IMR-90 (cell line): ENCODE results near the gene ACTRT2. TPM values are rescaled to one million over a fixed set of nuclear protein-coding genes. Genes with fewer than 3 reads are reported as not detected.

Source experiments
- ATAC-seq: fragments of 200-7000 bp; cut with Tn5 transposase; 2 replicates; pipeline ENCODE4 v1.9.1; 2020; ENCODE audit warnings: low read depth, mild to moderate bottlenecking, moderate library complexity
- BruUV-seq: library from RNA; stranded (reverse); fragments of 400-500 nt; replicated peaks from 2 replicates; lab custom pipeline; 2021; lab: Mats Ljungman, UMichigan
- CTCF ChIA-PET: fragments of 300-600 bp; formaldehyde crosslinking; extraction: SDS; loops from one replicate; lab custom pipeline; 2021; ENCODE audit warnings: antibody characterized with exemption; lab: Yijun Ruan, JAX
- POLR2A ChIA-PET: fragments of 300-600 bp; sonication (Branson Sonifier 250); formaldehyde crosslinking; loops from one replicate; lab custom pipeline; 2022; ENCODE audit warnings: antibody characterized with exemption; ENCODE audit not compliant: unreplicated experiment; lab: Charles Lee
- DNase-seq: peaks from one replicate; pipeline ENCODE4 v3.0.0; 2013
- H2AFZ ChIP-seq: replicated peaks from 2 replicates; pipeline ENCODE3; 2013; ENCODE audit warnings: low read length, mild to moderate bottlenecking; ENCODE audit not compliant: poor library complexity
- H2AK5ac ChIP-seq: 2 replicates; pipeline ENCODE4 v1.6.1; 2013; ENCODE audit warnings: low read depth, low read length, inconsistent platforms
- H2AK9ac ChIP-seq: replicated peaks from 2 replicates; pipeline ENCODE3; 2013; ENCODE audit warnings: mild to moderate bottlenecking, low read depth, low read length, moderate library complexity; ENCODE audit not compliant: poor library complexity
- H2BK120ac ChIP-seq: 2 replicates; pipeline ENCODE4 v1.6.1; 2013; ENCODE audit warnings: low read depth, low read length, inconsistent platforms
- H2BK15ac ChIP-seq: 3 replicates; pipeline ENCODE4 v1.6.1; 2013; ENCODE audit warnings: low read depth, low read length, inconsistent platforms
- H2BK20ac ChIP-seq: 2 replicates; pipeline ENCODE4 v1.6.1; 2013; ENCODE audit warnings: low read depth, mild to moderate bottlenecking, inconsistent platforms, low read length, moderate library complexity
- H2BK5ac ChIP-seq: 2 replicates; pipeline ENCODE4 v1.6.1; 2013; ENCODE audit warnings: mild to moderate bottlenecking, low read depth, low read length, inconsistent platforms; ENCODE audit not compliant: poor library complexity, severe bottlenecking
- H3K14ac ChIP-seq: replicated peaks from 2 replicates; pipeline ENCODE4 v1.6.1; 2013; ENCODE audit warnings: low read depth, low read length, inconsistent platforms
- H3K18ac ChIP-seq: 2 replicates; pipeline ENCODE4 v1.6.1; 2013; ENCODE audit warnings: low read depth, low read length, control low read depth
- H3K23ac ChIP-seq: 2 replicates; pipeline ENCODE4 v1.6.1; 2013; ENCODE audit warnings: low read depth, low read length, inconsistent platforms
- H3K27ac ChIP-seq: 2 replicates; pipeline ENCODE4 v1.5.1; 2013; ENCODE audit warnings: mild to moderate bottlenecking, control low read depth, low read length; ENCODE audit not compliant: insufficient read depth
- H3K27me3 ChIP-seq: 2 replicates; pipeline ENCODE4 v1.6.1; 2013; ENCODE audit warnings: low read length; ENCODE audit not compliant: control insufficient read depth, insufficient read depth
- H3K36me3 ChIP-seq: 2 replicates; pipeline ENCODE4 v1.6.1; 2013; ENCODE audit warnings: low read length, mixed read lengths; ENCODE audit not compliant: control insufficient read depth, insufficient read depth
- H3K4ac ChIP-seq: 2 replicates; pipeline ENCODE4 v1.6.1; 2013; ENCODE audit warnings: low read depth, low read length, inconsistent platforms
- H3K4me1 ChIP-seq: 2 replicates; pipeline ENCODE4 v1.6.1; 2013; ENCODE audit warnings: low read length, mixed read lengths; ENCODE audit not compliant: control insufficient read depth, insufficient read depth
- H3K4me2 ChIP-seq: 2 replicates; pipeline ENCODE4 v1.6.1; 2013; ENCODE audit warnings: low read depth, mild to moderate bottlenecking, control low read depth, low read length, moderate library complexity
- H3K4me3 ChIP-seq: 2 replicates; pipeline ENCODE4 v1.5.1; 2013; ENCODE audit warnings: low read depth, mild to moderate bottlenecking, control low read depth, low read length, moderate library complexity; ENCODE audit not compliant: insufficient read depth
- H3K56ac ChIP-seq: 2 replicates; pipeline ENCODE4 v1.6.1; 2013; ENCODE audit warnings: low read length, inconsistent platforms; ENCODE audit not compliant: insufficient read depth; ENCODE audit errors: extremely low read depth
- H3K79me1 ChIP-seq, 2 experiments: 2 replicates each; pipeline ENCODE4 v1.6.1; 2013; ENCODE audit warnings: low read length in 2 of 2, inconsistent platforms in 1 of 2, low read depth in 1 of 2
- H3K9ac ChIP-seq: 2 replicates; pipeline ENCODE4 v1.6.1; 2013; ENCODE audit warnings: low read depth, low read length, control low read depth
- H3K9me1 ChIP-seq: 2 replicates; pipeline ENCODE4 v1.6.1; 2013; ENCODE audit warnings: low read length, inconsistent platforms; ENCODE audit not compliant: insufficient read depth
- H3K9me3 ChIP-seq: 2 replicates; pipeline ENCODE4 v1.6.1; 2013; ENCODE audit warnings: low read length; ENCODE audit not compliant: control insufficient read depth, insufficient read depth
- H4K20me1 ChIP-seq: 2 replicates; pipeline ENCODE4 v1.6.1; 2013; ENCODE audit warnings: low read length, inconsistent platforms; ENCODE audit not compliant: insufficient read depth
- H4K5ac ChIP-seq: 2 replicates; pipeline ENCODE4 v1.6.1; 2013; ENCODE audit warnings: mild to moderate bottlenecking, low read depth, low read length, control low read depth
- H4K8ac ChIP-seq, 2 experiments: 2 replicates each; pipeline ENCODE4 v1.6.1; 2013; ENCODE audit warnings: low read depth in 2 of 2, low read length in 2 of 2, control low read depth in 1 of 2, inconsistent platforms in 1 of 2
- H4K91ac ChIP-seq: 2 replicates; pipeline ENCODE4 v1.6.1; 2013; ENCODE audit warnings: low read depth, low read length, inconsistent platforms; ENCODE audit not compliant: insufficient read depth
- BHLHE40 ChIP-seq: fragments of 150-350 bp; IDR thresholded peaks from 2 replicates; pipeline ENCODE4 v1.6.1; 2016; ENCODE audit warnings: mild to moderate bottlenecking, low read depth, low read length
- CEBPB ChIP-seq: IDR thresholded peaks from 2 replicates; pipeline ENCODE4 v1.6.1; 2012; ENCODE audit warnings: low read depth, low read length, improper control_type of control experiment
- FOS ChIP-seq: fragments of 150-350 bp; IDR thresholded peaks from 2 replicates; pipeline ENCODE4 v1.6.1; 2016; ENCODE audit warnings: low read depth, low read length
- MAFK ChIP-seq: IDR thresholded peaks from 2 replicates; pipeline ENCODE4 v1.6.1; 2012; ENCODE audit warnings: low read depth, low read length, improper control_type of control experiment
- MXI1 ChIP-seq: IDR thresholded peaks from 2 replicates; pipeline ENCODE4 v1.6.1; 2012; ENCODE audit warnings: low read depth, mild to moderate bottlenecking, low read length, moderate library complexity, borderline replicate concordance
- NFE2L2 ChIP-seq: fragments of 150-350 bp; IDR thresholded peaks from 2 replicates; pipeline ENCODE4 v1.6.1; 2016; ENCODE audit warnings: low read depth, mild to moderate bottlenecking, low read length
- POLR2A ChIP-seq: IDR thresholded peaks from 2 replicates; pipeline ENCODE4 v1.6.1; 2012; ENCODE audit warnings: mild to moderate bottlenecking, low read depth, low read length
- RFX5 ChIP-seq: IDR thresholded peaks from 2 replicates; pipeline ENCODE4 v1.8.0; 2012; ENCODE audit warnings: low read depth, mild to moderate bottlenecking, low read length, moderate library complexity
- WGBS, 2 experiments: methylation state at CpG; one replicate each; pipeline versions ENCODE4 v1.1.5 to v1.1.7; 2013; ENCODE audit warnings: missing lambda C conversion rate in 2 of 2; ENCODE audit not compliant: insufficient read length in 1 of 2; ENCODE audit errors: extremely low coverage in 2 of 2; 5-methylcytosine and 5-hydroxymethylcytosine counted together
- dilution Hi-C: fragments of 300-500 bp; cut with HindIII; formaldehyde crosslinking; loops from one replicate; pipeline ENCODE4 v1.14.3; 2018; ENCODE audit warnings: low sequenced_read_pairs; ENCODE audit not compliant: unreplicated experiment
- in situ Hi-C: fragments of 300-500 bp; cut with MboI; formaldehyde crosslinking; loops from 3 replicates; pipeline ENCODE4 v1.14.3; 2019; ENCODE audit warnings: low sequenced_read_pairs, inconsistent platforms, mixed read lengths
- intact Hi-C: fragments of 100-400 bp; cut with micrococcal nuclease; formaldehyde crosslinking; loops from 2 replicates; pipeline ENCODE4 v1.10.0; 2022
- polyA plus RNA-seq, 3 experiments: library from polyadenylated mRNA; depleted of rRNA; stranded (reverse); fragments of >200 nt; gene quantifications; 2 replicates each; pipeline ENCODE4 v1.2.3, GENCODE V29; 2012; ENCODE audit warnings: low replicate concordance in 1 of 3
- total RNA-seq: library from RNA; depleted of rRNA; stranded (reverse); fragments of >200 nt; gene quantifications from 2 replicates; pipeline ENCODE4 v1.2.3, GENCODE V29; 2012

ACTRT2 gene
- total and polyA plus RNA-seq, 2 of the 4 experiments (the other 2 are of a cell fraction), result not detected

- Histone ChIP-seq H4K5ac (no peak overlapping the region), H3K79me1 (no peaks in the 10 kb centered on the region), H3K36me3 (no peaks in the 10 kb centered on the region), H2BK120ac (no peak overlapping the region), H2AK9ac (no peak overlapping the region), H2AFZ (no peak overlapping the region), H3K27me3 (no peaks in the 10 kb centered on the region), H3K27ac (no peak overlapping the region), H4K8ac (no peak overlapping the region), H4K20me1 (no peaks in the 10 kb centered on the region), H3K4ac (no peak overlapping the region), H4K91ac (no peak overlapping the region), H3K23ac (no peak overlapping the region), H3K4me2 (no peak overlapping the region), H3K4me1 (no peaks in the 10 kb centered on the region), H3K18ac (no peak overlapping the region), H2BK5ac (no peak overlapping the region), H3K14ac (no peak overlapping the region), H2BK20ac (no peak overlapping the region), H2AK5ac (no peak overlapping the region), H3K9me3 (peaks cover 45% of the 10 kb centered on the region), H3K4me3 (no peak overlapping the region), H3K56ac (no peak overlapping the region), H2BK15ac (no peak overlapping the region), H3K9ac (no peak overlapping the region), H3K9me1 (no peaks in the 10 kb centered on the region)
- TF ChIP-seq RFX5 (no peak), NFE2L2 (no peak), MAFK (no peak), BHLHE40 (no peak), CEBPB (no peak), POLR2A (no peak), MXI1 (no peak), FOS (no peak)
- BruUV-seq, result no TSS peak
- ChIA-PET CTCF (no interaction called here), POLR2A (no interaction called here)
- dilution Hi-C loops (no loop called here), in situ Hi-C loops (no loop called here), intact Hi-C loops (no loop called here)
- no peak for DNase-seq
- no CpG with 5 or more reads among the region's 6 CpGs for WGBS, 2 experiments
- ATAC-seq, result no peak
These were observed 21.7 kb upstream of the ACTRT2 start for GRCh38 chr1:2999571-2999970.
